ENCODE data around the gene CNKSR1.

- no peak for TF ChIP-seq TAF1 (IDR thresholded peaks at IDR 0.05; ENCODE audit: borderline replicate concordance, low read depth, low read length)
- TF ChIP-seq POLR2AphosphoS5 (IDR thresholded peaks at IDR 0.05; ENCODE audit: low read depth, low read length) = no peak
- TF ChIP-seq POLR2A (IDR thresholded peaks at IDR 0.05; ENCODE audit: low read depth, low read length) = no peak
These were observed 6.8 kb upstream of the CNKSR1 start for GRCh38 chr1:26170472-26170821.

All from GM12892 (cell line).